HepG2 (cell line): Measurements from ENCODE around the gene TMEM253. TPM values are rescaled to one million over a fixed set of nuclear protein-coding genes. Genes with fewer than 3 reads are reported as not detected.

Source experiments
- DRAP1 ChIP-seq: IDR thresholded peaks from 2 replicates; pipeline ENCODE4 v1.6.1; 2016; ENCODE audit warnings: missing genetic modification reagents, missing compliant biosample characterization
- FOXO1 ChIP-seq: sonication (generic); formaldehyde crosslinking; IDR thresholded peaks from 2 replicates; pipeline ENCODE4 v1.4.0; 2020; ENCODE audit warnings: missing genetic modification reagents
- GATA4 ChIP-seq: sonication (generic); IDR thresholded peaks from 2 replicates; pipeline ENCODE4 v1.6.1; 2016; ENCODE audit warnings: antibody characterized with exemption, low read depth, borderline replicate concordance
- IRF1 ChIP-seq: sonication (generic); formaldehyde crosslinking; IDR thresholded peaks from 2 replicates; pipeline ENCODE4 v1.4.0; 2020; ENCODE audit warnings: low read depth, mild to moderate bottlenecking, missing genetic modification reagents
- KDM2A ChIP-seq: sonication (generic); formaldehyde crosslinking; IDR thresholded peaks from 2 replicates; pipeline ENCODE4 v1.4.0; 2020; ENCODE audit warnings: low read depth, missing genetic modification reagents, borderline replicate concordance
- MAFG ChIP-seq: sonication (generic); formaldehyde crosslinking; IDR thresholded peaks from 2 replicates; pipeline ENCODE4 v1.5.1; 2020; ENCODE audit warnings: mild to moderate bottlenecking, missing genetic modification reagents
- MLX ChIP-seq: IDR thresholded peaks from 2 replicates; pipeline ENCODE4 v1.6.1; 2016
- NR0B2 ChIP-seq: sonication (generic); formaldehyde crosslinking; IDR thresholded peaks from 2 replicates; pipeline ENCODE4 v1.4.0; 2020; ENCODE audit warnings: mild to moderate bottlenecking, missing genetic modification reagents
- PBX3 ChIP-seq: sonication (generic); formaldehyde crosslinking; IDR thresholded peaks from 2 replicates; pipeline ENCODE4 v1.8.1; 2023; ENCODE audit warnings: missing genetic modification reagents, inconsistent platforms, borderline replicate concordance
- PHF5A ChIP-seq: IDR thresholded peaks from one replicate; pipeline ENCODE4 v1.6.1; 2018; ENCODE audit warnings: low read depth, missing genetic modification reagents; ENCODE audit not compliant: unreplicated experiment
- SOX6 ChIP-seq, 2 experiments: fragments of 450-650 bp in 1 of 2; sonication (generic) in 1 of 2; formaldehyde crosslinking in 1 of 2; IDR thresholded peaks; 2 replicates each; pipeline versions ENCODE4 v1.4.0 to v1.6.1; 2017 to 2020; ENCODE audit warnings: antibody characterized with exemption in 1 of 2, mild to moderate bottlenecking in 1 of 2, missing genetic modification reagents in 1 of 2
- ZBTB10 ChIP-seq: sonication (generic); formaldehyde crosslinking; IDR thresholded peaks from 2 replicates; pipeline ENCODE4 v1.4.0; 2020; ENCODE audit warnings: missing genetic modification reagents, borderline replicate concordance
- ZBTB44 ChIP-seq: sonication (generic); formaldehyde crosslinking; IDR thresholded peaks from 2 replicates; pipeline ENCODE4 v1.4.0; 2020; ENCODE audit warnings: missing genetic modification reagents
- ZNF720 ChIP-seq: sonication (generic); formaldehyde crosslinking; IDR thresholded peaks from 2 replicates; pipeline ENCODE4 v1.4.0; 2020; ENCODE audit warnings: missing genetic modification reagents
- ZNF782 ChIP-seq: sonication (generic); formaldehyde crosslinking; IDR thresholded peaks from 2 replicates; pipeline ENCODE4 v1.4.0; 2020; ENCODE audit warnings: missing genetic modification reagents, mild to moderate bottlenecking, borderline replicate concordance
- polyA plus RNA-seq, 8 experiments: library from polyadenylated mRNA; depleted of rRNA in 3 of 8; stranded (reverse) in 7 of 8; unstranded in 1 of 8; fragments of >200 nt; fragmentation: Illumina TruSeq in 4 of 8; extraction: Trizol in 4 of 8; gene quantifications; 2 replicates each; pipeline versions ENCODE4 v1.2.1 to v1.2.3, GENCODE V29; 2011 to 2016; ENCODE audit warnings: low read depth in 4 of 8, missing spikeins in 1 of 8, mixed read lengths in 1 of 8; ENCODE audit not compliant: insufficient read depth in 1 of 8
- total RNA-seq, 5 experiments: library from RNA; depleted of rRNA; stranded (reverse); fragments of >200 nt; fragmentation: Illumina TruSeq; extraction: Trizol; gene quantifications; 2 replicates each; pipeline ENCODE4 v1.2.3, GENCODE V29; 2016; ENCODE audit warnings: low read depth in 1 of 5

The TMEM253 gene
- total and polyA plus RNA-seq, 2 of the 13 experiments (the other 11 are each of a cell fraction or from before 2014, with no cell fraction given), result 0.29 to 0.45 TPM

GRCh38 chr14:21055432-21056117 is 45.3 kb upstream of the TMEM253 start (continued):
- no peak for TF ChIP-seq MAFG (CRISPR knock-in tag)
- TF ChIP-seq DRAP1 (CRISPR knock-in tag), result peak; percentile 86
- TF ChIP-seq PBX3 (CRISPR knock-in tag), result peak; percentile 56; the same call in 1 of the 2 replicates
- 0 out of 2 replicates have a peak, but pooled peaks have one; percentile 30 for TF ChIP-seq GATA4
- no peak for TF ChIP-seq ZBTB44 (CRISPR knock-in tag)
- no peak for TF ChIP-seq ZNF720 (CRISPR knock-in tag)
- 0 out of 2 replicates have a peak, but pooled peaks have one; percentile 47 for TF ChIP-seq MLX (CRISPR knock-in tag)
- TF ChIP-seq PHF5A (CRISPR knock-in tag), result peak; percentile 66
- peak; percentile 65; the same call in 1 of the 2 replicates for TF ChIP-seq ZNF782 (CRISPR knock-in tag)
- TF ChIP-seq IRF1 (CRISPR knock-in tag), result no peak
- TF ChIP-seq ZBTB10, result no peak
- TF ChIP-seq SOX6 (IDR thresholded peaks at IDR 0.05), result no peak
- TF ChIP-seq SOX6 (CRISPR knock-in tag; IDR thresholded peaks at IDR 0.05), result peak; percentile 89
- TF ChIP-seq FOXO1 (CRISPR knock-in tag), result no peak; the same call in 1 of the 2 replicates
- TF ChIP-seq NR0B2 (CRISPR knock-in tag), result no peak
- TF ChIP-seq KDM2A (CRISPR knock-in tag), result peak; percentile 75
